ENCODE results near the gene XRCC4. TPM values are rescaled to one million over a fixed set of nuclear protein-coding genes. Genes with fewer than 3 reads are reported as not detected.

The XRCC4 gene
- total RNA-seq, 1 donor from 2014 or later: 5.5 TPM

GRCh38 chr5:83370957-83371356 is 293.6 kb downstream of the XRCC4 start:
- no peak overlapping the region for H3K4me3 Mint-ChIP-seq (ENCODE audit: unreplicated experiment)
- H3K27ac Mint-ChIP-seq (ENCODE audit: unreplicated experiment): no peak overlapping the region
- peaks cover 2% of the 10 kb centered on the region for H3K9me3 Mint-ChIP-seq (ENCODE audit: low read depth)
- TF ChIP-seq CTCF (IDR thresholded peaks at IDR 0.05): no peak
- peaks cover 17% of the 10 kb centered on the region for H3K4me1 Mint-ChIP-seq (ENCODE audit: low read depth)
- no peaks in the 10 kb centered on the region for H3K36me3 Mint-ChIP-seq (ENCODE audit: low read depth)
- DNase-seq (ENCODE audit: low spot score): no peak
- H3K27me3 Mint-ChIP-seq (ENCODE audit: low read depth): no peaks in the 10 kb centered on the region

- TF ChIP-seq CTCF (IDR thresholded peaks at IDR 0.05): no peak
- no peaks in the 10 kb centered on the region for H3K36me3 Mint-ChIP-seq (ENCODE audit: low read depth)
- peaks cover 17% of the 10 kb centered on the region for H3K4me1 Mint-ChIP-seq (ENCODE audit: low read depth)
- H3K4me3 Mint-ChIP-seq (ENCODE audit: unreplicated experiment): no peak overlapping the region
- H3K27me3 Mint-ChIP-seq (ENCODE audit: low read depth): no peaks in the 10 kb centered on the region
- no peaks in the 10 kb centered on the region for H3K9me3 Mint-ChIP-seq (ENCODE audit: low read depth)
- no peak for DNase-seq (ENCODE audit: low spot score)
- H3K27ac Mint-ChIP-seq (ENCODE audit: unreplicated experiment): no peak overlapping the region
These were observed 294.4 kb downstream of the XRCC4 start for GRCh38 chr5:83371726-83372125.

- Mint-ChIP-seq H3K27me3 (ENCODE audit: low read depth) (no peaks in the 10 kb centered on the region), H3K27ac (ENCODE audit: unreplicated experiment) (no peak overlapping the region), H3K36me3 (ENCODE audit: low read depth) (no peaks in the 10 kb centered on the region), H3K4me1 (ENCODE audit: low read depth) (peaks cover 20% of the 10 kb centered on the region), H3K9me3 (ENCODE audit: low read depth) (no peaks in the 10 kb centered on the region), H3K4me3 (ENCODE audit: unreplicated experiment) (no peak overlapping the region)
- no peak for DNase-seq (ENCODE audit: low spot score)
- no peak for TF ChIP-seq CTCF (IDR thresholded peaks at IDR 0.05)
These were observed 297.2 kb downstream of the XRCC4 start for GRCh38 chr5:83374547-83374946.

- Mint-ChIP-seq H3K4me1 (ENCODE audit: low read depth) (peaks cover 20% of the 10 kb centered on the region), H3K4me3 (ENCODE audit: unreplicated experiment) (no peak overlapping the region), H3K27ac (ENCODE audit: unreplicated experiment) (peak overlapping the region; percentile 63), H3K27me3 (ENCODE audit: low read depth) (no peaks in the 10 kb centered on the region), H3K9me3 (ENCODE audit: low read depth) (no peaks in the 10 kb centered on the region), H3K36me3 (ENCODE audit: low read depth) (no peaks in the 10 kb centered on the region)
- DNase-seq (ENCODE audit: low spot score): no peak
- TF ChIP-seq CTCF (IDR thresholded peaks at IDR 0.05): no peak
These were observed 297.9 kb downstream of the XRCC4 start for GRCh38 chr5:83375049-83375745.

GRCh38 chr5:83376461-83376860 is 299.1 kb downstream of the XRCC4 start:
- TF ChIP-seq CTCF (IDR thresholded peaks at IDR 0.05): no peak
- Mint-ChIP-seq H3K27me3 (ENCODE audit: low read depth) (no peaks in the 10 kb centered on the region), H3K9me3 (ENCODE audit: low read depth) (no peaks in the 10 kb centered on the region), H3K27ac (ENCODE audit: unreplicated experiment) (no peak overlapping the region), H3K36me3 (ENCODE audit: low read depth) (no peaks in the 10 kb centered on the region), H3K4me1 (ENCODE audit: low read depth) (peaks cover 20% of the 10 kb centered on the region), H3K4me3 (ENCODE audit: unreplicated experiment) (no peak overlapping the region)
- no peak for DNase-seq (ENCODE audit: low spot score)
